SK-N-SH treated with all-trans-retinoic acid at 6 μM for 48 hours (cell line): Measurements from ENCODE around the gene SNAPC4.

Experiments
- ARNTL ChIP-seq: fragments of 450-650 bp; formaldehyde crosslinking; IDR thresholded peaks from 2 replicates; pipeline ENCODE4 v1.5.0; 2020; ENCODE audit warnings: low read depth, mild to moderate bottlenecking, moderate library complexity, borderline replicate concordance
- BACH2 ChIP-seq: fragments of 250-450 bp; sonication (Bioruptor Pico); IDR thresholded peaks from 2 replicates; pipeline ENCODE4 v1.9.0; 2021; ENCODE audit warnings: mild to moderate bottlenecking, borderline replicate concordance
- CREB5 ChIP-seq: fragments of 250-450 bp; sonication (Bioruptor Pico); IDR thresholded peaks from 2 replicates; pipeline ENCODE4 v1.5.1; 2020; ENCODE audit warnings: low read depth, mild to moderate bottlenecking, moderate library complexity
- ISL1 ChIP-seq: fragments of 250-450 bp; sonication (Bioruptor Pico); IDR thresholded peaks from 2 replicates; pipeline ENCODE4 v2.1.2; 2022; ENCODE audit warnings: mild to moderate bottlenecking, moderate library complexity
- SNAI2 ChIP-seq: fragments of 250-450 bp; sonication (Bioruptor Pico); IDR thresholded peaks from 2 replicates; pipeline ENCODE4 v1.5.0; 2020; ENCODE audit warnings: mild to moderate bottlenecking, moderate library complexity
- TCF4 ChIP-seq: fragments of 250-450 bp; sonication (Bioruptor Pico); IDR thresholded peaks from 2 replicates; pipeline ENCODE4 v1.8.0; 2021; ENCODE audit warnings: mild to moderate bottlenecking, moderate library complexity, borderline replicate concordance
- TOX ChIP-seq: fragments of 250-450 bp; sonication (Bioruptor Pico); IDR thresholded peaks from 2 replicates; pipeline ENCODE4 v1.8.0; 2021; ENCODE audit warnings: mild to moderate bottlenecking, moderate library complexity, borderline replicate concordance
- ZFP30 ChIP-seq: fragments of 450-650 bp; formaldehyde crosslinking; IDR thresholded peaks from 2 replicates; pipeline ENCODE4 v1.5.0; 2022; ENCODE audit warnings: mild to moderate bottlenecking, moderate library complexity
- ZNF565 ChIP-seq: fragments of 450-650 bp; formaldehyde crosslinking; conservative IDR thresholded peaks from 2 replicates; pipeline ENCODE4 v1.5.0; 2020; ENCODE audit warnings: low read depth, mild to moderate bottlenecking, moderate library complexity
- ZNF70 ChIP-seq: fragments of 450-650 bp; formaldehyde crosslinking; IDR thresholded peaks from 2 replicates; pipeline ENCODE4 v1.5.0; 2020; ENCODE audit warnings: mild to moderate bottlenecking, moderate library complexity
- ZNF8 ChIP-seq: fragments of 450-650 bp; formaldehyde crosslinking; IDR thresholded peaks from 2 replicates; pipeline ENCODE4 v1.5.0; 2020; ENCODE audit warnings: mild to moderate bottlenecking, moderate library complexity
- TF ChIP-seq, protein P1 (sequence below): fragments of 250-450 bp; sonication (Bioruptor Pico); IDR thresholded peaks from 2 replicates; pipeline ENCODE4 v1.8.0; 2020; ENCODE audit warnings: mild to moderate bottlenecking, moderate library complexity, borderline replicate concordance

DNA sequence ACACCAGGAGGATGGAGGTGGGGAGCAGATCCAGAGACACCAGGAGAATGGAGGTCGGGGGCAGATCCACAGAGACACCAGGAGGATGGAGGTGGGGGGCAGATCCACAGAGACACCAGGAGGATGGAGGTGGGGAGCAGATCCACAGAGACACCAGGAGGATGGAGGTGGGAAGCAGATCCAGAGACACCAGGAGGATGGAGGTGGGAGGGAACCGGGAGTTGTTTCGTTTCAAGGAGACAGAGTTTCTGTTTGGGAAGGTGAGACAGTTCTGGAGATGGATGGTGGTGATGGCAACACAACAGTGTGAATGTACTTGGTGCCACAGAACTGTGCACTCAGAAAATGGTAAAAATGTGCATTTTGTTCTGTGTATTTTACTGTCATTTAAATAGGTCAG, 48.7 kb upstream of the SNAPC4 start:
- TF ChIP-seq ZNF70 (CRISPR knock-in tag) (no peak), ARNTL (CRISPR knock-in tag) (no peak), CREB5 (no peak), ZFP30 (CRISPR knock-in tag) (no peak), ZNF8 (CRISPR knock-in tag) (no peak), ISL1 (CRISPR knock-in tag) (no peak), TCF4 (CRISPR knock-in tag) (no peak), BACH2 (CRISPR knock-in tag) (no peak), ZNF565 (CRISPR knock-in tag) (no peak), TOX (no peak), SNAI2 (CRISPR knock-in tag) (no peak)
- TF ChIP-seq, protein P1, sequence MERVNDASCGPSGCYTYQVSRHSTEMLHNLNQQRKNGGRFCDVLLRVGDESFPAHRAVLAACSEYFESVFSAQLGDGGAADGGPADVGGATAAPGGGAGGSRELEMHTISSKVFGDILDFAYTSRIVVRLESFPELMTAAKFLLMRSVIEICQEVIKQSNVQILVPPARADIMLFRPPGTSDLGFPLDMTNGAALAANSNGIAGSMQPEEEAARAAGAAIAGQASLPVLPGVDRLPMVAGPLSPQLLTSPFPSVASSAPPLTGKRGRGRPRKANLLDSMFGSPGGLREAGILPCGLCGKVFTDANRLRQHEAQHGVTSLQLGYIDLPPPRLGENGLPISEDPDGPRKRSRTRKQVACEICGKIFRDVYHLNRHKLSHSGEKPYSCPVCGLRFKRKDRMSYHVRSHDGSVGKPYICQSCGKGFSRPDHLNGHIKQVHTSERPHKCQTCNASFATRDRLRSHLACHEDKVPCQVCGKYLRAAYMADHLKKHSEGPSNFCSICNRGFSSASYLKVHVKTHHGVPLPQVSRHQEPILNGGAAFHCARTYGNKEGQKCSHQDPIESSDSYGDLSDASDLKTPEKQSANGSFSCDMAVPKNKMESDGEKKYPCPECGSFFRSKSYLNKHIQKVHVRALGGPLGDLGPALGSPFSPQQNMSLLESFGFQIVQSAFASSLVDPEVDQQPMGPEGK (CRISPR knock-in tag), result no peak
